IMR-90 (cell line): Measurements from ENCODE around the gene DMP1. TPM values are rescaled to one million over a fixed set of nuclear protein-coding genes. Genes with fewer than 3 reads are reported as not detected.
"Not testable (repeated sequence)": the region's sequence is repeated elsewhere in the genome, so short reads cannot be mapped to it uniquely, and the experiment has no call there.

ENCODE experiments used
- ATAC-seq: fragments of 200-7000 bp; cut with Tn5 transposase; 2 replicates; pipeline ENCODE4 v1.9.1; 2020; ENCODE audit warnings: low read depth, mild to moderate bottlenecking, moderate library complexity
- BruUV-seq: library from RNA; stranded (reverse); fragments of 400-500 nt; replicated peaks from 2 replicates; lab custom pipeline; 2021; lab: Mats Ljungman, UMichigan
- CTCF ChIA-PET: fragments of 300-600 bp; formaldehyde crosslinking; extraction: SDS; loops from one replicate; lab custom pipeline; 2021; ENCODE audit warnings: antibody characterized with exemption; lab: Yijun Ruan, JAX
- POLR2A ChIA-PET: fragments of 300-600 bp; sonication (Branson Sonifier 250); formaldehyde crosslinking; loops from one replicate; lab custom pipeline; 2022; ENCODE audit warnings: antibody characterized with exemption; ENCODE audit not compliant: unreplicated experiment; lab: Charles Lee
- DNase-seq: peaks from one replicate; pipeline ENCODE4 v3.0.0; 2013
- H2AFZ ChIP-seq: replicated peaks from 2 replicates; pipeline ENCODE3; 2013; ENCODE audit warnings: low read length, mild to moderate bottlenecking; ENCODE audit not compliant: poor library complexity
- H2AK5ac ChIP-seq: 2 replicates; pipeline ENCODE4 v1.6.1; 2013; ENCODE audit warnings: low read depth, low read length, inconsistent platforms
- H2AK9ac ChIP-seq: replicated peaks from 2 replicates; pipeline ENCODE3; 2013; ENCODE audit warnings: mild to moderate bottlenecking, low read depth, low read length, moderate library complexity; ENCODE audit not compliant: poor library complexity
- H2BK120ac ChIP-seq: 2 replicates; pipeline ENCODE4 v1.6.1; 2013; ENCODE audit warnings: low read depth, low read length, inconsistent platforms
- H2BK15ac ChIP-seq: 3 replicates; pipeline ENCODE4 v1.6.1; 2013; ENCODE audit warnings: low read depth, low read length, inconsistent platforms
- H2BK20ac ChIP-seq: 2 replicates; pipeline ENCODE4 v1.6.1; 2013; ENCODE audit warnings: low read depth, mild to moderate bottlenecking, inconsistent platforms, low read length, moderate library complexity
- H2BK5ac ChIP-seq: 2 replicates; pipeline ENCODE4 v1.6.1; 2013; ENCODE audit warnings: mild to moderate bottlenecking, low read depth, low read length, inconsistent platforms; ENCODE audit not compliant: poor library complexity, severe bottlenecking
- H3K14ac ChIP-seq: replicated peaks from 2 replicates; pipeline ENCODE4 v1.6.1; 2013; ENCODE audit warnings: low read depth, low read length, inconsistent platforms
- H3K18ac ChIP-seq: 2 replicates; pipeline ENCODE4 v1.6.1; 2013; ENCODE audit warnings: low read depth, low read length, control low read depth
- H3K23ac ChIP-seq: 2 replicates; pipeline ENCODE4 v1.6.1; 2013; ENCODE audit warnings: low read depth, low read length, inconsistent platforms
- H3K27ac ChIP-seq: 2 replicates; pipeline ENCODE4 v1.5.1; 2013; ENCODE audit warnings: mild to moderate bottlenecking, control low read depth, low read length; ENCODE audit not compliant: insufficient read depth
- H3K27me3 ChIP-seq: 2 replicates; pipeline ENCODE4 v1.6.1; 2013; ENCODE audit warnings: low read length; ENCODE audit not compliant: control insufficient read depth, insufficient read depth
- H3K36me3 ChIP-seq: 2 replicates; pipeline ENCODE4 v1.6.1; 2013; ENCODE audit warnings: low read length, mixed read lengths; ENCODE audit not compliant: control insufficient read depth, insufficient read depth
- H3K4ac ChIP-seq: 2 replicates; pipeline ENCODE4 v1.6.1; 2013; ENCODE audit warnings: low read depth, low read length, inconsistent platforms
- H3K4me1 ChIP-seq: 2 replicates; pipeline ENCODE4 v1.6.1; 2013; ENCODE audit warnings: low read length, mixed read lengths; ENCODE audit not compliant: control insufficient read depth, insufficient read depth
- H3K4me2 ChIP-seq: 2 replicates; pipeline ENCODE4 v1.6.1; 2013; ENCODE audit warnings: low read depth, mild to moderate bottlenecking, control low read depth, low read length, moderate library complexity
- H3K4me3 ChIP-seq: 2 replicates; pipeline ENCODE4 v1.5.1; 2013; ENCODE audit warnings: low read depth, mild to moderate bottlenecking, control low read depth, low read length, moderate library complexity; ENCODE audit not compliant: insufficient read depth
- H3K56ac ChIP-seq: 2 replicates; pipeline ENCODE4 v1.6.1; 2013; ENCODE audit warnings: low read length, inconsistent platforms; ENCODE audit not compliant: insufficient read depth; ENCODE audit errors: extremely low read depth
- H3K79me1 ChIP-seq, 2 experiments: 2 replicates each; pipeline ENCODE4 v1.6.1; 2013; ENCODE audit warnings: low read length in 2 of 2, inconsistent platforms in 1 of 2, low read depth in 1 of 2
- H3K9ac ChIP-seq: 2 replicates; pipeline ENCODE4 v1.6.1; 2013; ENCODE audit warnings: low read depth, low read length, control low read depth
- H3K9me1 ChIP-seq: 2 replicates; pipeline ENCODE4 v1.6.1; 2013; ENCODE audit warnings: low read length, inconsistent platforms; ENCODE audit not compliant: insufficient read depth
- H3K9me3 ChIP-seq: 2 replicates; pipeline ENCODE4 v1.6.1; 2013; ENCODE audit warnings: low read length; ENCODE audit not compliant: control insufficient read depth, insufficient read depth
- H4K20me1 ChIP-seq: 2 replicates; pipeline ENCODE4 v1.6.1; 2013; ENCODE audit warnings: low read length, inconsistent platforms; ENCODE audit not compliant: insufficient read depth
- H4K5ac ChIP-seq: 2 replicates; pipeline ENCODE4 v1.6.1; 2013; ENCODE audit warnings: mild to moderate bottlenecking, low read depth, low read length, control low read depth
- H4K8ac ChIP-seq, 2 experiments: 2 replicates each; pipeline ENCODE4 v1.6.1; 2013; ENCODE audit warnings: low read depth in 2 of 2, low read length in 2 of 2, control low read depth in 1 of 2, inconsistent platforms in 1 of 2
- H4K91ac ChIP-seq: 2 replicates; pipeline ENCODE4 v1.6.1; 2013; ENCODE audit warnings: low read depth, low read length, inconsistent platforms; ENCODE audit not compliant: insufficient read depth
- BHLHE40 ChIP-seq: fragments of 150-350 bp; IDR thresholded peaks from 2 replicates; pipeline ENCODE4 v1.6.1; 2016; ENCODE audit warnings: mild to moderate bottlenecking, low read depth, low read length
- CEBPB ChIP-seq: IDR thresholded peaks from 2 replicates; pipeline ENCODE4 v1.6.1; 2012; ENCODE audit warnings: low read depth, low read length, improper control_type of control experiment
- CHD1 ChIP-seq: IDR thresholded peaks from 2 replicates; pipeline ENCODE4 v1.6.1; 2012; ENCODE audit warnings: low read depth, low read length, improper control_type of control experiment
- NFE2L2 ChIP-seq: fragments of 150-350 bp; IDR thresholded peaks from 2 replicates; pipeline ENCODE4 v1.6.1; 2016; ENCODE audit warnings: low read depth, mild to moderate bottlenecking, low read length
- WGBS, 2 experiments: methylation state at CpG; one replicate each; pipeline versions ENCODE4 v1.1.5 to v1.1.7; 2013; ENCODE audit warnings: missing lambda C conversion rate in 2 of 2; ENCODE audit not compliant: insufficient read length in 1 of 2; ENCODE audit errors: extremely low coverage in 2 of 2; 5-methylcytosine and 5-hydroxymethylcytosine counted together
- dilution Hi-C: fragments of 300-500 bp; cut with HindIII; formaldehyde crosslinking; loops from one replicate; pipeline ENCODE4 v1.14.3; 2018; ENCODE audit warnings: low sequenced_read_pairs; ENCODE audit not compliant: unreplicated experiment
- in situ Hi-C: fragments of 300-500 bp; cut with MboI; formaldehyde crosslinking; loops from 3 replicates; pipeline ENCODE4 v1.14.3; 2019; ENCODE audit warnings: low sequenced_read_pairs, inconsistent platforms, mixed read lengths
- intact Hi-C: fragments of 100-400 bp; cut with micrococcal nuclease; formaldehyde crosslinking; loops from 2 replicates; pipeline ENCODE4 v1.10.0; 2022
- polyA plus RNA-seq, 3 experiments: library from polyadenylated mRNA; depleted of rRNA; stranded (reverse); fragments of >200 nt; gene quantifications; 2 replicates each; pipeline ENCODE4 v1.2.3, GENCODE V29; 2012; ENCODE audit warnings: low replicate concordance in 1 of 3
- total RNA-seq: library from RNA; depleted of rRNA; stranded (reverse); fragments of >200 nt; gene quantifications from 2 replicates; pipeline ENCODE4 v1.2.3, GENCODE V29; 2012

DMP1 gene
- total and polyA plus RNA-seq, 2 of the 4 experiments (the other 2 are of a cell fraction): not detected

DNA sequence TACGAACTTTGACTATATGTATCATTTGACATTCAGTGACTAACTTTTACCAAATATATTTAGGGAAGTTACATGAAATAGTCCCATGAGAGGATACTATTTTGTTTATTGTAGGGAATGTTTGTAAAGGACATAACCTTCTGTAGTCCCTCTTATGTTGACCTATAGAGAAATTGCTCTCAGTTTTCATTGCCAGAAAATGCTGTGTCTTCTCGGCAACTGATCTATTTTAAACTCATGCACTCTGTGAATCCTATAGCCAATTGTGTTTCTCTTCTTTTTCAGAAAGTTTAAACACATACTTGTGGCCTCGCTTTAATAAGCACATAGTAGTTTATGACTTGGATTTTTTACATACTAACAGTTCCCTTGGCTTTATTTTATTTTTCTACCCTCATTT, 38.2 kb downstream of the DMP1 start:
- Histone ChIP-seq H3K79me1 (no peaks in the 10 kb centered on the region), H4K91ac (no peak overlapping the region), H2BK20ac (no peak overlapping the region), H4K8ac (no peak overlapping the region), H4K20me1 (no peaks in the 10 kb centered on the region), H3K23ac (no peak overlapping the region), H4K5ac (no peak overlapping the region), H3K4ac (no peak overlapping the region), H2AK9ac (no peak overlapping the region), H2AFZ (no peak overlapping the region), H3K4me1 (no peaks in the 10 kb centered on the region), H3K18ac (no peak overlapping the region), H3K9me3 (no peaks in the 10 kb centered on the region), H2BK5ac (no peak overlapping the region), H3K9ac (no peak overlapping the region), H3K14ac (no peak overlapping the region), H3K9me1 (no peaks in the 10 kb centered on the region), H2BK15ac (no peak overlapping the region), H3K27ac (no peak overlapping the region), H3K27me3 (peaks cover 2% of the 10 kb centered on the region; the same call in 1 of the 2 replicates), H3K56ac (no peak overlapping the region), H3K36me3 (no peaks in the 10 kb centered on the region), H2AK5ac (no peak overlapping the region), H3K4me2 (no peak overlapping the region), H2BK120ac (no peak overlapping the region), H3K4me3 (no peak overlapping the region)
- TF ChIP-seq CEBPB (no peak), BHLHE40 (no peak), CHD1 (no peak), NFE2L2 (no peak)
- ChIA-PET POLR2A (no interaction called here), CTCF (no interaction called here)
- dilution Hi-C loops: no loop called here
- in situ Hi-C loops: loop anchor here (10.0 kb wide), 1 partner anchor 526 kb away; no protein-coding TSS in a partner anchor
- ATAC-seq: no peak
- 20% methylated on average over 1 of the region's 3 CpGs; no CpG with 5 or more reads in 1 of the 2 experiments for WGBS, 2 experiments
- BruUV-seq: no TSS peak
- no peak for DNase-seq
- intact Hi-C loops: no loop called here

DNA sequence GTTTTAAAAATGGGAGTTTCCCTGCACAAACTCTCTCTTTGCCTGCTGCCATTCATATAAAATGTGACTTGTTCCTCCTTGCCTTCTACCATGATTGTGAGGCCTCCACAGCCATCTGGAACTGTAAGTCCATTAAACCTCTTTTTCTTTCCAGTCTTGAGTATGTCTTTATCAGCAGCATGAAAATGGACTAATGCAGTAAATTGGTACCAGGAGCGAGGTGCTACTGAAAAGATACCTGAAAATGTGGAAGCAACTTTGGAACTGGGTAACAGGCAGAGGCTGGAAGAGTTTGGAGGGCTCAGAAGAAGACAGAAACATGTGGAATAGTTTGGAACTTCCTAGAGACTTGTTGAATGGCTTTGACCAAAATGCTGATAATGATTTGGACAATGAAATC, 40.9 kb downstream of the DMP1 start:
- ATAC-seq, H2BK15ac ChIP-seq, BruUV-seq, H3K79me1 ChIP-seq, H2BK5ac ChIP-seq, H3K36me3 ChIP-seq, H4K91ac ChIP-seq, H4K8ac ChIP-seq, H2AFZ ChIP-seq, in situ Hi-C loops, H3K27ac ChIP-seq, POLR2A ChIA-PET, H3K4me1 ChIP-seq, H3K4me3 ChIP-seq, intact Hi-C loops, dilution Hi-C loops, H3K23ac ChIP-seq, H3K4me2 ChIP-seq, H2AK9ac ChIP-seq, H3K9me1 ChIP-seq, H3K56ac ChIP-seq, CTCF ChIA-PET, H3K4ac ChIP-seq, H2AK5ac ChIP-seq, H3K9me3 ChIP-seq, H4K5ac ChIP-seq, H2BK20ac ChIP-seq, DNase-seq, H3K27me3 ChIP-seq, H3K9ac ChIP-seq, H3K14ac ChIP-seq, H2BK120ac ChIP-seq, H4K20me1 ChIP-seq, H3K18ac ChIP-seq: not testable (repeated sequence)
- 20% methylated on average over 1 of the region's 1 CpG; no CpG with 5 or more reads in 1 of the 2 experiments for WGBS, 2 experiments
